Erythroblast (primary cell): ENCODE measurements around the gene ARHGAP28.

Experiments used
- GATA1 ChIP-seq: IDR thresholded peaks from 2 replicates; pipeline ENCODE4 v1.6.1; 2011; ENCODE audit warnings: low read depth, mild to moderate bottlenecking, control low read depth, low read length, moderate library complexity
- POLR2A ChIP-seq: IDR thresholded peaks from 2 replicates; pipeline ENCODE4 v1.6.1; 2011; ENCODE audit warnings: mild to moderate bottlenecking, low read length

DNA sequence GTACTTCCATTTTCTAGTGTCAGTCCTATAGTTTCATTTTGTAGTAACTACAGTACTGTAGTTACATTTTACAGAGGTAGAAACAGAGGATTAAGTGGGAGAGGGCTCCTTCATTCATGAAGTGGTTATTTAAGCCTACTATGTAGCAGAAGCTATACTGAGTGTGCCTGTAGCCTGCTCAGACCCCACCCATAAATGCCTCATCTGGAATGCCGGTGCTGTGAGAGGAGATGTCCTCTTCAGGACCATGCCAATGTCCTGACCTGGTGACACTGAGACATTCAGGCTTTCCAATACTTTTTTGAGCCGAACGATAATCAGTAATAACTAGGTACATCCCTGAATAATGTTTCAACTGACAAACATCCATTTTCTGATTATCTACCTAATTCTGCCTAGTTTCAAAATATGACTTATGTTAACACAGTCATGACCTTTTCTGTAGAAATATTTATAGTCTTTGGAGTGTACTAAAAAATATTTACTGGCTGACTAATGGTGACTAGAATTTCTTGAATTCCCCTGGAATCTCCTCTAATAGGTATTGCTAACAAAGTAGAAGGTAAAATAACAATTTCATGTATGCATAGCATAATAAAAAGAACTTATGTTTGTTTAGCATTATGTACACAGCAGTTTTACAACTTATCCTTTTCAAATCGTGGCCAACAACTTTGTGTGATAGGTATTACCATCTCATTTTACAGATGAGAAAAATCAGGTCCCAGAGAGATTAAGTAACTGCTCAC is 10.2 kb upstream of the ARHGAP28 start:
- no peak for TF ChIP-seq POLR2A
- TF ChIP-seq GATA1: no peak
